ENCODE measurements around the gene JMJD8.

The JMJD8 gene

GRCh38 chr16:674968-675883 lies 8.9 kb downstream of the JMJD8 start, which contains the start of gene RHBDL1:
TSS of gene RHBDL1 (plus strand) at chr16:675671. CDS start at chr16:675791, 120 bp downstream.
- DNase-seq = no peak

GRCh38 chr16:674214-674881 lies 9.8 kb downstream of the JMJD8 start:
- DNase-seq = no peak

- no peak for DNase-seq
Observed at GRCh38 chr16:673399-673991, 10.6 kb downstream of the JMJD8 start.

- no peak for DNase-seq
Observed at GRCh38 chr16:672851-673250, 11.3 kb downstream of the JMJD8 start.

DNA sequence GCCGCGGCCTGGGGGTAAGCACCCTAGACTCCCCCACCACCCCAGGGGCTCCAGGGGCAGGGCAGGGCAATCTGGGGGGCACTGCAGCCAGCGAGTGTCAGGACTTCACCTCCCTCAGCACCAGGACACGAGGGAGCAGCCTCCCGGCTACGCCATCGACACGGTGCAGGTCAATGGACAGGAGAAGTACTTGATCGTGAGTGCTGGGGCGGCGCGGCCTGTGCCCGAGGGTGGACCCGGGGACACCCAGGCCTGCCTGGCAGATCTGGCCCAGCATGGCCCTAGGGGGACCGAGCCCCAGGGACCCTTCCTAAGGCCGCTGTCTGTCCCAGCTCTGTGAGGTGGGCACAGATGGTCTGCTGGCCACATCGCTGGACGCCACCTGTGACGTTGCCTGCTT lies 11.8 kb downstream of the JMJD8 start:
- no peak for DNase-seq

- DNase-seq = no peak
Observed at GRCh38 chr16:671353-672131, 12.6 kb downstream of the JMJD8 start.

- no peak for DNase-seq
Observed at GRCh38 chr16:670485-671352, 13.4 kb downstream of the JMJD8 start.

GRCh38 chr16:669666-670065 lies 14.5 kb downstream of the JMJD8 start:
- no peak for DNase-seq

GRCh38 chr16:668519-669171 lies 15.5 kb downstream of the JMJD8 start:
- DNase-seq = no peak

DNA sequence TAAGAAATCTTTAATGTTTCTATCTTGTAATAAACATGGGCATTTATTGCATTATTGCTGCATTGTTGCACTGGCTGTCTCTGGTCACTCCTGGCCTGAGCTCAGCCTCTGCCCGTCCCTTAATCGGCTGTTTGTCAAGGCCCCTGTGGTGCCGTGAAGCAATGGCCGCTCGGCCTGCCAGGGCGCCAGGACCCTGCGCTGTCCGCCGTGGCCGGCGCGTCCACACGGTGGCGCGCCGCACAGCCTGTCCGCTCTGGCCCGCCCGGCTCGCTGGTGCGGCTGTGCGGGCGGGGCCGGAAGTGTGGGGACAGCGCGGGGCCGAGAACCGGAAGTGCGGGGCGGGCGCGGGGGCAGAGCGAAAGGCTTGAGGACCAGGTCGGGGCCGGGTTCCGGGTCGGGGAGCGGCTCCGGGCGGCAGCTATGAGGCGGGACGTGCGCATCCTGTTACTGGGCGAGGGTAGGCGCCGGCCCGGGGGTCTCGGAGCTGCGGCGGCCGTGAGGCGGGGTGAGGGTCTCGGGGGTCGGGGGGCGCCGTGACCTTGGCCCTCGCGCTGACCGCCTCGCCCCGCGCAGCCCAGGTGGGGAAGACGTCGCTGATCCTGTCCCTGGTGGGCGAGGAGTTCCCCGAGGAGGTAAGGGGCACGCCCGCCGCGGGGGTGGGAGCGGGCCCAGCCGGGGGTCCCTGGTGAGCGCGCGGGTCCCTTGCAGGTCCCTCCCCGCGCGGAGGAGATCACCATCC lies 16.2 kb downstream of the JMJD8 start, which contains the start of gene RHOT2:
RHOT2 (plus strand) TSS at position 353 of the 739 bp plus-strand sequence; CDS start at position 421, 68 bp downstream.
- peak; percentile 78 for DNase-seq

DNA sequence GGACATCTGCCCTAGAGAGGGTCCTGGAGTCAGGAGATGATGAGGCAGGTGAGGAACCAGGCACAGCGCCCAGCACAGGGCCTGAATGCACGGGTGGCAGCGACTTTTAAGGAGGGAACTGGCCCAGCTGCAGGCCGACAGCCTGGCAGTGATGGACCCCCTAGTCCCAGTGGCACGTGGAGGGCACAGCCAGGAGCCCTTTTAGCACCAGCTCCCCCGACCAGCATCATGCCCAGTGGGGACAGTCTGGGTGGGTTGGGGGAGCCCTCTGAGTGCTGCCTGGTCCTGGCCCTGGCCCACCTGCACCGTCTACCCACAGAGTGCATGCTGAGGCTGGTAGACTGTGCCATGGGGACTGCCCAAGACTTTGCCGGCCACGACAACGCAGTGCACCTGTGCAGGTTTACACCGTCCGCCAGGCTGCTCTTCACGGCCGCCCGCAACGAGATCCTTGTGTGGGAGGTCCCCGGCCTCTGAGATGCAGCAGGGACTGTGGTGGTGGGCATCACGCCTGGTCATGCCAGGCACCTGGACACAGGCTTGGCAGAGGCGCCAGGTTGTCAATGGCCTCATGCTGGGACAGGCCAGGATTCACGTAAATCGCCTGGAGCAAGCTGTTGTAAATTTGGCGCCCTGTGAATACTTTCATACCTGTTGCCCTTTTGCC lies 16.9 kb downstream of the JMJD8 start:
- DNase-seq = no peak

DNA sequence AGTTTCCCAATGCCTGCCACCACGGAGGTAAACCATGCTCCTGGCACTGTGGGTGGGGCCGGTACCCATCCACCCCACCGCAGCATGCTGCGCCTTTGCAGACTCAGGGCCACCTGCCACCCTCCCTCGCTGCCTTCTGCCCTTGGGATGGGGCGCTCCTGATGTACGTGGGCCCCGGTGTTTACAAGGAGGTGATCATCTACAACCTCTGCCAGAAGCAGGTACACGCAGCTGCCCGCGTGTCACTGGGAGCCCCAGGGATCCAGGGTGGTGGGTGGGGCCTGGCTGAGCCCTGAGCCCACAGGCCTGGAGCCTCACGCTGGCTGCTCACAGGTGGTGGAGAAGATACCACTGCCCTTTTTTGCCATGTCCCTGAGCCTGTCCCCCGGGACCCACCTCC lies 17.6 kb downstream of the JMJD8 start:
- no peak for DNase-seq

- no peak for DNase-seq
Observed at GRCh38 chr16:662597-662996, 21.5 kb downstream of the JMJD8 start.

- no peak for DNase-seq
Observed at GRCh38 chr16:662095-662494, 22.0 kb downstream of the JMJD8 start.

GRCh38 chr16:661184-661821 lies 22.8 kb downstream of the JMJD8 start:
- no peak for DNase-seq

- DNase-seq = peak; percentile 78
Observed at GRCh38 chr16:660459-661183, 23.5 kb downstream of the JMJD8 start.

GRCh38 chr16:660132-660458 lies 24.0 kb downstream of the JMJD8 start:
- DNase-seq = no peak

DNA sequence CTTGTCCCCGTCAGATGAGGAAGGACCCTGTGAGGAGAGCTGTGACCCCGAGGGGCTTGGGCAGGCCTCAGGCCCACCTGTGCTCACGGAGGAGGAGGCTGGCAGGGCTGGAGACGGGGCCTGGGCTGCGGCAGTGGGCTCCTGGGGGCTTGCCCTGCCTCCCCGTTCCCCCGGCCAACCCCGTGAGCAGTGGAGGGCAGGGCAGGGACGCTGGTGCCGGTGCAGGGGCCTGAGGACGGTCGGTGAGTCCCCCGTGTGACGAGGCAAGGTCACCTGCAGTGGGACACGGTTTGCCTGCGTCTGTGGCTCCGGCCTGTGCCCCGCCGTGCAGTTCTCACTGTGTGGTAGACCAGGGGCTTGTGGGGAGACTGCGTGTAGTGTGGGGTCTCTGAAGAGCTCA lies 24.5 kb downstream of the JMJD8 start:
- no peak for DNase-seq
